ENCODE results near the gene TM4SF5.

Gene TM4SF5

DNA sequence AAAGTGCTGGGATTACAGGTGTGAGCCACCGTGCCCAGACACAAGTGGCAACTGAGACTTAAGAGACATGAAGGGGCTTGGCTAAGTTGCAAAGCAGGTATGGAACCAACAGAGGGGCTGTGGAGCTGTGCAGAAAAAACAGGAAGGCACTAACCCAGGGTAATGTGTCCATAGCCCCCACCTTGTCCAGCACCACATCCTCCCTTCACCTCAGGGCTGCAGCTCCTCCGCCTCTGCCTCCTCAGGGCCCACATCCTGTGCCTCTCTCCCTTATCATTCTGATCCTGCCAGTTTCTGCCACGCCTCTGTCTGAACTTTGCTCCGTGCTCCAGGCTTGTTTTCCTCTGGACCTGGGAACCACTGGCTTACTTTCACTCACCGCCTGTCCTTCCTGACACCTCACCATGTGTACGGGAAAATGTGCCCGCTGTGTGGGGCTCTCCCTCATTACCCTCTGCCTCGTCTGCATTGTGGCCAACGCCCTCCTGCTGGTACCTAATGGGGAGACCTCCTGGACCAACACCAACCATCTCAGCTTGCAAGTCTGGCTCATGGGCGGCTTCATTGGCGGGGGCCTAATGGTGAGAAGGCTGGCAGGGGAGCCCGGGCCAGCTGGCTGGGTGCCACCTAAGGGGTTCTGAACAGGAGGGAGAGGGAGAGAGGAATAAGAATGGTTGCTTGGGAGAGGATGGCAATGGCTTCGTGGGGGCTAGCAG lies at the start of gene TM4SF5:
TSS of gene TM4SF5 (plus strand) at position 368 of the 716 bp plus-strand sequence. CDS start at position 405, 37 bp downstream.
- no peak for TF ChIP-seq CTCF (IDR thresholded peaks at IDR 0.05; ENCODE audit: low read depth, low read length, missing control alignments)
- no peak for DNase-seq (ENCODE audit: low read depth)
- no peak within 1 kb of the TSS for H3K4me3 ChIP-seq (ENCODE audit: low read depth, low read length)

DNA sequence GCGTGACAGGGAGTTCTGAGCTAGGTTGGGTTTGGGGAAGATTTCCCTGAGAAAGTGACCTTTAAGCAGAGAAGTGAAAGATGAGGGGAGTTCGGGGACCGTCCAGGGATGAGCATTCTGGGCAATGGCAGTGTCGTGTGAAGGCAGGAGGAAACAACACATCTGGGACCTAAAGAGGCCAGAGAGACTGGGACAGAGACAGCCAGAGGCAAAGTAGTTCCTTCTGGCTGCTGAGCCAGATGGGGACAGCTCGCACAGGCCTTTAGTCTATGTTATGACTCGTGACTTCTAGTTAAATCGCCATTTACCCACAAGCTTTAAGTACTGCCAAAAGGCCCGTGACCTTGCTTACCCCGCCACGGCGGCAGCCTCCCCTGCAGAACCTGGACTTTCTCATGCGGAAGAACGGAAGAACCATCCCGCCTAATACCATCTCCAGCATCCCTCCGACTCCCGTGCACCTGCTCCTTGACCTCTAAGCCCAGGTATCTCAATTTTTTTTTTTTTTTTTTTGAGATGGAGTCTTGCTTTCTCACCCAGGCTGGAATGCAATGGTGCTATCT lies 48.9 kb upstream of the TM4SF5 start:
- TF ChIP-seq CTCF (IDR thresholded peaks at IDR 0.05; ENCODE audit: low read depth, low read length, missing control alignments): no peak
- no peak overlapping the region for H3K4me3 ChIP-seq (ENCODE audit: low read depth, low read length)
- DNase-seq (ENCODE audit: low read depth): no peak

DNA sequence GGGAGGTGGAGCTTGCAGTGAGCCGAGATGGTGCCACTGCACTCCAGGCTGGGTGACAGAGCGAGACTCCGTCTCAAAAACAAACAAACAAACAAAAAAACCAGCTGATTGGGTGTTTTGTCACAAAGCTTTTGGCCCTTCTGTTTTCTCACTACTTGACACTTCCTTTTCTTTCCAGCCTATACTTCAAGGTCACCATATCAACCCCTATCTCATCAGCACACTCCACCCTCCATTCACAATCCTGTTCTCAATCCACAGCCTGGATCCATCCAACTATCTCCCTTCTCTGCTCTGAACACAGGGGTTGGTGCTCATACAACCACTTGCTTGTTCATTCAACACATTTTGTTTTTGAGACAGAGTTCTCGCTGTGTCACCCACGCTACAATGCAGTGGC lies 47.0 kb upstream of the TM4SF5 start:
- no peak for DNase-seq (ENCODE audit: low read depth)
- no peak overlapping the region for H3K4me3 ChIP-seq (ENCODE audit: low read depth, low read length)
- no peak for TF ChIP-seq CTCF (IDR thresholded peaks at IDR 0.05; ENCODE audit: low read depth, low read length, missing control alignments)

- TF ChIP-seq CTCF (IDR thresholded peaks at IDR 0.05; ENCODE audit: low read depth, low read length, missing control alignments): no peak
- no peak for DNase-seq (ENCODE audit: low read depth)
- no peak overlapping the region for H3K4me3 ChIP-seq (ENCODE audit: low read depth, low read length)
Measured at GRCh38 chr17:4725646-4726310, 45.9 kb upstream of the TM4SF5 start.

GRCh38 chr17:4728124-4728523 lies 43.6 kb upstream of the TM4SF5 start:
- TF ChIP-seq CTCF (IDR thresholded peaks at IDR 0.05; ENCODE audit: low read depth, low read length, missing control alignments): no peak
- DNase-seq (ENCODE audit: low read depth): no peak

DNA sequence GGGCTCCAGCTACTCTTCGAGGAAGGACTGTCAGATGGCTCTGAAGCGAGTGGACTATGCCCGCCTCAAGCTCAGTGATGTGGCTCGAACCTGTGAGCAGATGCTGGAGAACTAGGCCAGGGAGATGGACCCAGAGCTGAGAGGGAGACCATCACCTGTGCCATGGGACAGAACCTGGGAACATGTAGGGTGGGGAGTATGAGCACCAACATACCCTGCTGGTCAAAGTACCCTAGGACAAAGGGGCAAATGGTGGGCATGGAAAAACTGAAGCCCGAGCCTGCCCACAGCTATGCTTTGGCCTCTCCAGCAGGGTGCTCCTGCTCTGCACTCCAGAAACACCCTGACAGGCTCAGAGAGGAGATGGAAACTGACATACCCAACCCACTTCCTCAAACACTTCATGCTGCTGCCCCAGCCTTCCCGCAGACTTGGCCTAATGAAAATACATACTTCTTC lies 38.6 kb upstream of the TM4SF5 start:
- peak; percentile 64 for TF ChIP-seq CTCF (IDR thresholded peaks at IDR 0.05; ENCODE audit: low read depth, low read length, missing control alignments)
- DNase-seq (ENCODE audit: low read depth): peak; percentile 63
- H3K4me3 ChIP-seq (ENCODE audit: low read depth, low read length): no peak overlapping the region

More at GRCh38 chr17:4728124-4728523, 43.6 kb upstream of the TM4SF5 start:
- H3K4me3 ChIP-seq (ENCODE audit: low read depth, low read length): no peak overlapping the region

Data from GM12864 (cell line).